HEK293T (cell line): Measurements from ENCODE around the gene SLC22A2.

Experiments
- BHLHE40 ChIP-seq: fragments of 450-650 bp; IDR thresholded peaks from 2 replicates; pipeline ENCODE4 v1.6.1; 2016; ENCODE audit warnings: mild to moderate bottlenecking, moderate library complexity, borderline replicate concordance
- CTBP1 ChIP-seq: fragments of 450-650 bp; IDR thresholded peaks from 2 replicates; pipeline ENCODE4 v1.6.1; 2016; ENCODE audit warnings: borderline replicate concordance
- FOXM1 ChIP-seq: fragments of 450-650 bp; IDR thresholded peaks from 2 replicates; pipeline ENCODE4 v1.6.1; 2017; ENCODE audit warnings: mild to moderate bottlenecking, borderline replicate concordance
- NFRKB ChIP-seq: fragments of 450-650 bp; IDR thresholded peaks from 2 replicates; pipeline ENCODE4 v1.6.1; 2016; ENCODE audit warnings: mild to moderate bottlenecking, moderate library complexity
- SP1 ChIP-seq: fragments of 450-650 bp; IDR thresholded peaks from 2 replicates; pipeline ENCODE4 v1.6.1; 2017
- TARDBP ChIP-seq: fragments of 450-650 bp; IDR thresholded peaks from 2 replicates; pipeline ENCODE4 v1.6.1; 2016

DNA sequence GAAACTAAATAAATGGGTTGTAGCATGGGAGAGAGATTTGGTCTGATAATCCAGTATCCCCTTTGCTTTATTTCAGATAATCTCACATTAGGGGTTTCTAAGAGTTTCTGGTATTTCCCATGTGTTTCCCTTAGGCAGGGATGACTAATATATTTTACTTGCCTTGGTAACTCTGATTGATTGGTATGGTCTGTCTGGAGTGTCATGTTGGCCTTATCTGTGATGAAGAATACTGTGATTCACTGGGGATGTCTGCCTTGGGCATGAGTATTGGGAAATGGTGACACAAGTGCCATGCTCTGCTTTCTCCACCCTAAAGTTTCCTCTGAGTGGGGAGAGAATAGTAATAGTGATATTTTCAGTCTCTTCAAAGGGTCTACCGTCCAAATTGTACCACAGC, 10.1 kb downstream of the SLC22A2 start:
- TF ChIP-seq CTBP1 (no peak), TARDBP (no peak), BHLHE40 (no peak), NFRKB (no peak), SP1 (no peak), FOXM1 (no peak)
